GM21737 (cell line): ENCODE measurements around the gene MVB12A.

Source experiments
- ATAC-seq: cut with Tn5 transposase; IDR thresholded peaks from one replicate; pipeline ENCODE4 v1.9.1; 2021; ENCODE audit warnings: mild to moderate bottlenecking, moderate library complexity; ENCODE audit not compliant: unreplicated experiment

Gene MVB12A

DNA sequence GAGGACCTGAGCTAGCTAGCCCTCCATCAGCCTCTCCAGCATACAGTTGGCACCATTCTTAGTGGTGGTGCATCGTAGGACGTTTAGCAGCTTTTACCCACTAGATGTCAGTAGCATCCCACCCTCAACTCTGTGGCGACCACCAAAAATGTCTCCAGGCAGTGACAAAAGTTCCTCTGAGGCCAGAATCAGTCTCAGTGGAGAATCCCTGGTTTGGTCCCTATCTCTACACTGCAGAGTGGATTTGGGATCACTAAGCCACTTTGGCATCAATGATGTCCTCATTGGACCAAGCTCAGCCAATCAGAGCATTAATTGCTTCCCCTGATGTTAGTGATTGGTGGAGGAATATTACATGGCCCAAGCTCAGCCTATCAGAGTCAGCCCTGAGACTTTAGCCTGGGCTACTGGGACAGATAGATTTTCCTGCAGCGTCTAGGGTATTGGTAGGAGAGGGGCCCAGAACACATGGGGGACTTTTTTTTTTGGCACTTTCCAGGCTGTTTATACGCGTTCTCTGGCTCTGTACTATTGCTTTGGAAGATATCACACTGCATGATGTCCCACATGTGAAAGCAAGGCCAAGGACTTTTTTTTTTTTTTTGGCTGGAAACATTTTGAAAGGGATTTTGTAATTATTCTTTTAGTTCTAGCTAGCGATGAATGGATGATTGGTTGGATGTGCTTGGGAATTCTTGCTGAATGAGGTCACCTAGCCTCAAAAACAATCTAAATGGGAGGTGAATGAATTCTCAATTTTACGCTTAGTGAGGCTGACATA is 21.6 kb downstream of the MVB12A start:
- no peak for ATAC-seq

DNA sequence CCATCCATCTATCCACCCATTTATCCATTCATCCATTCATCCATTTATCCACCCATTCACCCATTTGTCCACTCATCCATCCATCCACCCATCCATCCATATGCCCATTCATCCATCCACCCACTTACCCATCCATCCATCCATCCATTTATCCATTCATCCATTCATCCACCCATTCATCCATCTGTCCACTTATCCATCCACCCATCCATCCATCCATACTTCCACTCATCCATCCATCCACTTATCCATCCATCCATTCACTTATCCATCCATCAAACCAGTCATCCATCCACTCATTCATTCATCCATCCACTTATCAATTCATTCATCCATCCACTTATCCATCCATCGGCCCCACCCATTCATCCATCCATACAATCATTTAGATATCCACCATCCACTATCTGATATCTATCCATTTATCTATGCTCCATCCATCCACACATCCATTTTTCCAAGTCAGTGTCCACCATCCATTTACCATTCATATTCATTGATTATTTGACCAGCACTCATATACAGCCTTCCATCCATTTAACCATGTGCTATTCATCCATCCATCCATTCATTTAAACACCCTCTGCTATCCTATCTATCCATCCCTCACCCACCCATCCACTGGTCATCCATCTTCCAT is 25.8 kb downstream of the MVB12A start:
- ATAC-seq, result no peak

DNA sequence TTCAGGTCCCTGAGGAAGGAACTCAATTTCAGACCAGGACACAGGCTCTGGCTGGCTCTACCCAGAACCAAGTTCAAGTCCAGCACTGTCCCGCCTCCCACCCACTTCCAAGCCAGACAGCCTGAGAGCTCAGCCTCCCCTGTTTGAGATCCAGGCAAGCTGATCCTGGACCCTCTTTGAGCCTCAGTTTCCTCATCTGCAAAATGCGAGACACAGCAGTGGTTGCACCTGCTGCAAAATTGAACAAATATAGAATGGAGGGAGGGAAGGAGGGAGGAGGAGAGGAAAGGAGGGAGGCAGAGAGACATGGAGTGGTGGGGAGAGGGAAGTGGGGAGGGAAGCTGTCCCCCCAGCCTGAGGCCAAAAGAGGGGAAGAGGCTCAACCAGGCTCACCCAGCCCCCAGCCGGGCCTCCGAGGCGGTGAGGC is 27.9 kb downstream of the MVB12A start:
- no peak for ATAC-seq

DNA sequence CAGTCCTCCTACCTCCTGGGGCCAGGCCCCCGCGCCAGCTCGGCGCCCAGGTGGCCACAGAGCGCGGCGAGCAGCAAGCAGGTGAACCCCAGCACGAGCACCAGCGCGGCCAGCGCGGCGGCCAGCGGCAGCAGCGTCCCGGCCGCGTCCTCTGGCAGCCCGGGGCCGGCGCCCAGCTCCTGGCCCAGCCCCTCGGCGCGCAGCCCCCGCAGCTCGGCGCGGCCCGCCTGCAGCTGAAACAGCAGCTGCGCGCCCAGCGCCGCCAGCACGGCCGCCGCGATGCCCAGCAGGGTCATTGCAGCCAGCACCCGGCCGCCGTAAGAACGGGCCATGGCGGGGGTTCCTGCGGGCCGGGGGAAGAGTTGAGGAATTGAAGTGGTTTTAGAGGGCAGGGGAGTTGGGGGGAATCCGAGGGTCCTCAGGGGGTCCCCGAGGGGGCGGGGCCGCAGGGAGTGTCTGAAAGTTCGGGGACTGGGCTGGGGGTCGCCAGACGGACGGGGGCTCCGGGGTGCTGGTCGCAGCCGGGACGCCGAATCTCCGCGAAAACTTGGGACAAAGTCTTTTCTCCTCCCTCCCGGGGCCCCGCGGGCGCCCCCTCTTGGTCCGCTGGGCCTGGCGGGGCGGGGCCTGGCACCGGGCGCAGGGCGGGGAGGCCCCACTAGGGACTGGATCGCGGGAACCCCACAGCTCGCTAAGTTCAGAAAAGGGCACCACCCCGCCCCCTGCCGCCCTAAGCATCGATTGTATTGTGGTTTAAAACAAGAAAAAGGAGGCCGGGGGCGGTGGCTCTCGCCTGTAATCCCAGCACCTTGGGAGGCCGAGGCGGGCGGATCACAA is 28.5 kb downstream of the MVB12A start, which contains the start of gene TMEM221:
TSS of gene TMEM221 (minus strand) at position 538 of the 837 bp plus-strand sequence. CDS start at position 332, 206 bp downstream.
- no peak for ATAC-seq

DNA sequence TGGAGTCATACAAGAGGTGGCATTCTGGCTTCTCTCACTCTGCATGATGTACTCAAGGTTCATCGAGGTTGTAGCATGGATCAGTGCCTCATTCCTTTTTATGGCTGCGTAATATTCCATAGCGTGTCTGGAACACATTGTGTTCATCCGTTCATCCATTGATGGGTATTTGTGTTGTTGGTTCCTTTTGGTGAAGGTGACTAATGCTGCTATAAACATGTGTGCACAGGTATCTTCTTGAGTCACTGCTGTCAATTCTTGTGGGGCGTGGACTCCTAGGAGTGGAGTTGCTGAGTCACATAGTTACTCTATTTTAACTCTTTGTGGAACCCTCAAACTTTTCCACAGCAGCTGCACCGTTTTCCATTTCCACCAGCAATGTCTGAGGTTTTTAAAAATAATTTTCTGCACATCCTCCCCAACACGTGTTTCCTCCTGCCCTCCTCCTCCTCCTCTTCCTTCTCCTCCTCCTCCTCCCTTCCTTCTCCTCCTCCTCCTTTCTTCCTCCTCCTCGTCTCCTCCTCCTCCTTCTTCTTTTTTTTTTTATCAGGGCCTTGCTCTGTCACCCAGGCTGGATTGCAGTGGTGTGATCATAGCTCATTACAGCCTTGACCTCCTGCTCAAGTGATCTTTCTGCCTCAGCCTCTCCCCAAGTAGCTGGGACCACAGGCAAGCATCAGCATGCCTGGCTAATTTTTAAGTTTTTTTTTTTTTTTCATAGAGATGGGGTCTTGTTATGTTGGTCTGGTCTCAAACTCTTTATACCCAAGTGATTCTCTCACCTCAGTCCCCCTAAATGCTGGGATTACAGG is 30.6 kb downstream of the MVB12A start:
- no peak for ATAC-seq

DNA sequence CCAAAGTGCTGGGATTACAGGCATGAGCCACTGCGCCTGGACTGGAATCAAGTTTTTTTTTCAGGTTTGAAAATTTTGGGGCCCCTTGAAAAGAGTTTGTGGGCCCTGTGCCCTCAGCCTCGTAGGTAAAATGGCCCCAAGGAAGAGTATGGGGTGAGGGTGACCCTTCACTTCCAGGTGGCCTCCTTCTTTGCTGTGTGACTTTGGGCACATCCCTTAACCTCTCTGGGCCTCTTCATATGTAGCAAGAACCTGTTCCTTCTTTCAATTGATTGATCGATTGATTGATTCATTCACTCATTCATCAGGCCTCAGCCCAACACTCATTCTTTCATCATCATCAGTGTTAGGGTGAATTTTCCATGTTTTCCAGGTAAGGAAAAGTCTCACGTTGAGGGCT is 32.0 kb downstream of the MVB12A start:
- ATAC-seq, result no peak

DNA sequence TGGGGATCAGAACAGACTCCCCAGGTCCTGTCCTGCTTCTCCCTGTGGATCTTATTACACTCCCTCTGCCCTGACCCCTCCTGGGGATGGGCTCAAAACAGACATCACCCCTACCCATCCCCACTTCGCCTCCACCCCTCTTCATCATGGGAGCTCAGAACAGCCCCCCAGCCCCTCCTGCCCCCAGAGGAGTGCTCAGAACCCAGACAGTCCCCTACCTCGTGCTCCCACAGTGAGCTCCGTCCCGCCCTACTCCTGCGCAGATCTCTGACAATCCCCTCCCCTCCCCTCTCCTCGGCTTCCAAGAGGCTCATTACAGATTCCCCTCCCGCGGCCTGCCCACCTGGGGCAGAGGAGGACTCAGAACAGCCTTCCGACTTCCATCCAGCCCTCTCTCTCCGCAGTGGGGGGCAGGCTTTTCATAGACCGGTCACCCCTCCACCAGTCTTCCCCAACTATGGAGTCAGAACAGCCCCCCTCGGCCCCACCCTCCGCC is 34.8 kb downstream of the MVB12A start:
- no peak for ATAC-seq

DNA sequence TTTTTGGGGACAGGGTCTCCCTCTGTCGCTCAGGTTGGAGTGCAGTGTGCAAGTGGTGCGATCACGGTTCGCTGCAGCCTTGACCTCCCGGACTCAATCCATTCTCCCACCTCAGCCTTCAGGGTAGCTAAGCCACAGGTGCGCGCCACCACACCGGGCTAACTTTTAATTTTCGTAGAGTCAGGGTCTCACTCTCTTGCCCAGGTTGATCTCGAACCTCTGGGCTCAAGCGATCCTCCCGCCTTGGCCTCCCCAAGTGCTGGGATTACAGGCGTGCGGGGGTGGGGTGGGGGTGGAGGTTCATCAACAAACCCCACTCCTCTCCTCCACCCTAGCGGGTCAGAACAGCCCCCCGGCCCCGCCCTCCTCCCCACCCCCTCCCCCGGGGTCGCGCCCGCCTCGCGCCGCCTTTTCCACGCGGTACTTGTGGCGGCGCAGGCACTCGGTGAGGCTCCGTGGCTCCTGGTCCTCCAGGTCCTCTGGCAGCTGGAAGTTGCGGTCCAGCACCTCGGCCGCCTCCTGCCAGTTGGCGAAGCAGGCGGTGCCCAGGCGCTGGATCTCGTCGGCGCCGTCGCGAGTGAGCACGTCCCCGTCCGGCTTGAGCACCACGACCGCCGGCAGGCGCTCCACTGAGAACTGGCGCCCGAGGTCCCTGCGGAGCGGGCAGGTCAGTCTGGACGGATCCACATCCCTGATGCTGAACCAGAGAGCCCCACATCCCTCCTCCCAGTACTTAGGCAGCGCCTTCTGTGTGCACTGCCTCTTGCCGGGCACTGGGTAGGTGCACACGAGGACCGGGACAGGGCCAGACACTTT is 35.7 kb downstream of the MVB12A start:
- ATAC-seq, result no peak

DNA sequence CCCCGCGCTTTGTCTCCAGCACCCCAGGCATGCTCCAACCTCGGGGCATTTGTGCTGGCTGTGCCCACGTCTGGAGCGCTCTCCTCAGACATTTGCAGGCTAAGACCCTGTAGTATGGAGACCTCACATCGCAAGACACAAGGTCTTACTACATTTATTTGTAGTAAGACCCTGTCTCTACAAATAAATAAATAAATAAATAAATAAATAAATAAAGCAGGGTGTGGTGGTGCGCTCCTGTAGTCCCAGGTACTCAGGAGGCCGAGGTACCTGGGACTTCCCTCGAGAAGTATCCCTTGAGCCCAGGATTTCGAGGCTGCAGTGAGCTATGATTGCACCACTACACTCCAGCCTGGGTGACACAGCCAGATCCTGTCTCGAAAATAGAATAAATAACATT is 36.3 kb downstream of the MVB12A start:
- ATAC-seq, result no peak

DNA sequence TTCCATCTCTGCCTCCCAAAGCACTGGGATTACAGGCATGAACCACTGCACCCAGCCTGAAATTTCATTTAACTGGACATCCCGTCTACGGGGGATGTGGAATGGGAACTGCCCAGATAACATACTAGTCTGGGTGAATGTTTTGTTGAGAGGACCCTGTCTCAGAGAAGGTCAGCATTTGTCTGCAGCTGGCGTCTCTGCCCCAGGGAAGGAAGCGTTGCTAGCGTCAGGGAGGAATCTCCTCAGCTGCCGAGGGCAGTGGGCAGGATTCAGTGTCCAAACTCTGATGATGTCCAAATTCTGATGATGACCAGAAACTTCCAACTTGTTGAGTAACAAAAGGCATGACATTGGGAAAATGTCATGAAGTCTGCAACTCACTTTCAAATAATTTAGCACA is 37.8 kb downstream of the MVB12A start:
- ATAC-seq, result no peak

DNA sequence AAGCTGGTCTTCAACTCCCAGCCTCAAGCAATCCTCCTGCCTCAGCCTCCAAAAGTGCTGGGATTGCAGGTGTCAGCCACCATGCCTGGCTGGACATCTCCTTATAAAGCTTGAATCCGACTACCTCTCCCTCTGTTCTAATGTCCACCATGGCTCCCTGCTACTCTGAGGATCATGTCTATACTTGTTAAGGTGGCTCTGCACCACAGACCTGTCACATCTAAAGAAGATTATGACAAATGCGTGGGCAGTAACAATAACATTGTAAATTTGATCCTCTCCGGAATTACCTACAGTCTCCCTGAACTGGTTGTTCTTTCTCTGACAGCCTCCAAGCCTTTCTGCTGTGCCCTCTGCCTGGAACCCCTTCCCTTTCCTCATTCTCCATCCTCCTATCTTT is 39.1 kb downstream of the MVB12A start:
- ATAC-seq, result no peak

DNA sequence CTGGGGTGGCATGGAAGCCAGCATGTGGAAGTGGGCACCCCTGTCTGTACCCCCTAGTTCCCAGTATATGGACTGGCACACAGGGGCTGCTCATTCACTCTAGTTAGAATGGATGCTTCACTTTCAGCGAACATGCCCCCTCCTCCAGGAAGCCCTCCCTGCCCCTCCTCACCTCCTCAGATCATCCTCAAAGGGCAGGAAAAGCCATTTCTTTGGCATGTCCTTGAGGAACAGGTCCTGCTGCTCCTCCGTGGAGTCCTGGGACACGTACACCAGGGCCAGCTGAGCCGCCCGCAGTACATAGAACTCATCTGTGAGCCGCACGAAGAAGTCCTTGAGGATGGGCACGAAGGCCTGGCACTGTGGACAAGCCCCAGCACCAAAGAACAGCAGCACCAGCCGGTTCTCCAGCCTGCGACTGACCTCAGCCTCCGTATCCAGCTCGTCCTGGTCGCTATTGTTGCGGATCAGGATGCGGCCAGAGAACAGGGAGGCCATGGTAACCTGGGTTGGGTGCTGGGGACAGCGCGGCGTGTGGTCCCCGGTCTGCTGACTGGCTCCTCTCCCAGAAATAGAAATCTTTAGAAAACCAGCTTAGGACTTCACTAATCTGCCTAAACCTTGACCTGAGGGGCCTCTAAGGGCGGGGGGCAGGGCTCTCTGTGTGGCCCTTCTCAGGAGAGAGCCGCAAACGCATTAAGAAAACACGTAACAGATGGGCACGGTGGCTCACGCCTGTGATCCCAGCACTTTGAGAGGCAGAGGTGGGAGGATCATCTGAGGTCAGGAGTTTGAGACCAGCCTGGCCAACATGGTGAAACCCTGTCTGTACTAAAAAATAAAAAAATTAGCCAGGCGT is 40.8 kb downstream of the MVB12A start, which contains the start of gene NXNL1:
TSS of gene NXNL1 (minus strand) at position 555 of the 859 bp plus-strand sequence. CDS start at position 498, 57 bp downstream.
- ATAC-seq, result no peak

DNA sequence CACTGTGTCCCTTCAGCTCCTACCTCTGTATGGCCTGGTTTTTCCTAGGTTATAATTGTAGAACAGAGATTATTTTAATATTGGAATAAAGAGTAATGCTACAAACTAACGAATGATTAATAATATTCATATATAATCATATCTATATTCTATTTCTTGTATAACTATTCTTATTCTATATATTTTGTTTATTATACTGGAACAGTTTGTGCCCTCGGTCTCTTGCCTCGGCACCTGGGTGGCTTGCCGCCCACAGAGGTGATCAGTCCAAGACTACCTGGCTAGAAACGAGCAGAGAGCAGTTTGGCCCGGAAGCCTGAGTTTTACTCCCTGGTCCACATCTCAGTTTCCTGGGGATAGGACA is 46.6 kb downstream of the MVB12A start:
- no peak for ATAC-seq

DNA sequence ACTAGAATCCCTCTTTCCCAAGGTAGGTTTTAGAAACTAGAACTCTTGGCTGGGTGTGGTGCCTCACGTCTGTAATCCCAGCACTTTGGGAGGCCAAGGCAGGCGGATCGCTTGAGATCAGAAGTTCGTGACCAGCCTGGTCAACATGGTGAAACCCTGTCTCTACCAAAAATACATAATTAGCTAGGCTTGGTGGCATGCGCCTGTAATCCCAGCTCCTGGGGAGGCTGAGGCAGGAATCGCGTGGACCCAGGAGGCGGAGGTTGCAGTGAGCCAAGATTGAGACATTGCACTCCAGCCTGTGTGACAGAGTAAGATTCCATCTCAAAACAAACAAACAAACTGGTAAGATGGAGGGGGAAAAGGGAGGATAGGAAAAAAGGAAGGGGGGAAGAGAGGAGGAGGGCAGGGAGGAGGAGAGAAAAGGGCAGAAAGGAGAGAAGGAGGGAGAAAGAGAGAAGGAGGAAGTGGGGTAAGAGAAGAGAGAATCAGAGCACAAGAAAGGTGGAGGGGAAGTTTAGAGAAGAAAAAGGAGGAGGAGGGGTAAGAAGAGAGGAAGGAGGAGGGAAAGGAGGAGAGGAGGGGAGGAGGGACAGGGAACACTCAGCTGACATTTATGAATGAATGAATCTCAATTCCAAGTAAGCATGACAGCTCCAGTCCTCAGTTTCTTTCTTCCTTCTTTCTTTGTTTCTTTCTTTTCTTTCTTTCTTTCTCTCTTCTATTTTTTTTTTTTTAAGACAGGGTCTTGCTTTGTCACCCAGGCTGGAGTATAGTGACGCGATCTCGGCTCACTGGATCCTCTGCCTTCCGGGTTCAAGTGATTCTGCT is 47.8 kb downstream of the MVB12A start:
- no peak for ATAC-seq

DNA sequence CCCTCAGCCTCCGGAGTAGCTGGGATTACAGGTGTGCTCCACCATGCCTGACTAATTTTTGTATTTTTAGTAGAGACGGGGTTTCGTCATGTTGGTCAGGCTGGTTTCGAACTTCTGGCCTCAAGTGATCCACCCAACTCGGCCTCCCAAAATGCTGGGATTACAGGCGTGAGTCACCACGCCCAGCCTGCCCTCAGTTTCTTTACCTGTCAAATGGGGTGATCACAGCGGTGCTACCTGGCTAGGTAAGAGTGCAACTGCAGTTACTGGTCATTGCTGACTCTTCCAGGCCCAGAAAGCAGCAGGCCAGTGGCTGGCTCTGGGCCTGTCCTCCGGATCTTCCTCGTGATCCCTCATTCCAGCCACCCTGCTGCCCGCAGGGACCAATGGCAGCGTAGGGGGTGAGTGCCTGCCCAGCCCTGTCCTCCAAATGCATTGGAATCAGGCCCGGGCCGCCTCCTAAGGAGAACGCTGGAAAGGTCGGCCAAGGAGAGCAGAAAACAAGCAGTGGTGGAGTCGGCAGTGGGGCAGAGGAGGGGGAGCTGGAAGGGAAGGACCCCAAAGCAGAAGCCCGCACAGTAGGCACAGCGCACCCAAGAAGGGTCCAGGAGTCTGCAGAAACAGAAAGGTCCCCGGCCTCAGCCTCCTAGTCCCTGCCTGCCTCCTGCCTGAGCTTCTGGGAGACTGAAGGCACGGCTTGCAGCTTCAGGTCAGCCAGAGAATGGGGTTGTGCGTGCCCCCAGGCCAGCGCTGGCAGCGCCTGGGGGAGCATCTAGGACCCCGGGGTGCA is 48.6 kb downstream of the MVB12A start:
- ATAC-seq, result no peak

DNA sequence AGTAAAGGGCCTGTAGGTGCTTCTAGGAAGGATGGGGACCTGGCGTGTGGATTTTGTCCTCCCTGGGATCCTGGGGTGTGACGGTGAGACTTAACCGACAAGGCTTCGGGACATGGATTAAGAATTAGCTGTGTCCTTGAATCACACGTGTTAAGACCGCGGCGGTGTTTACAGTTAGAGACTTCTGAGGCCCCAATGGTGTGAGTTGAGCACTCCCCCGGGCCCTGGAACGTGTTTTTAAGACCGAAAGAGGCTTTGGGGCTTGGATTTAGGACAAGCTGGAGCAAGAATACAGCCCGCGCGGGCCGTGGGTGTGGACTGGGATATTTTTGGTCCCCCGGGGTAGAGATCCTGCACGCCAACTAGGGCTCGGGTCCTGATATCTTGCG is 49.2 kb downstream of the MVB12A start:
- ATAC-seq, result no peak

DNA sequence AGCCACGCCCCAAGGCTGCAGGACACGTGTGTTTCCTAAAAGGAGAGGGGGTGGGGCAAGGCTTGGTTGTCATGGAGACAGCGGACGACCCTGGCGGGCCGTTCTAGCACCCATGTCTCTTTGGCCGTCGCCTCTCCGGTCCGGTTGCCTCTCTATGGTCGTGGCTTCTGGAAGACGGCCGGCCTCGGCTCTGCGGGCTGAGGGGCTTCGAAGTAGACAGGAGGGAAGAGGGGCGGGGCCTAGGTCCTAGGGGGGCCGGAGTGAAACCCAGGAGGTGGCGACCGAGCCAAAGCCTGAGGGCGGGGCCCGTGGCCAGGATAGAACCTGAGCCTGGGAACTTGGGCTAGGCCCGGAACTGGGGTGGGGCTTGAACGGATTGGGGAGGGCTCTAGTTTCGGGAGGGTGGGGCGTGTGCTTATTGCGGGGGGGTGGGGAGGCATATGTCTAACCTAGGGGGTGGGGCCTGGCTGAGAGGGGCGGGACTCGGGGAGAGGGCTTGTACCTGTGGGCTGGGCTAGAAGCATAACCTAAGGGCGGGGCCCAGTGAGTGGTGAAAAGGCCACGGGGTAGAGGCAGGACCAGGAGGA is 49.7 kb downstream of the MVB12A start:
- ATAC-seq, result peak; percentile 48
